GM23338 (cell line): ENCODE results near the gene HIP1. TPM values are rescaled to one million over a fixed set of nuclear protein-coding genes. Genes with fewer than 3 reads are reported as not detected.

Experiments
- ATAC-seq: fragments of 200-7000 bp; cut with Tn5 transposase; 3 replicates; pipeline ENCODE4 v1.9.1; 2020
- DNase-seq: peaks from one replicate; pipeline ENCODE4 v3.0.0-alpha.2; 2015; ENCODE audit warnings: low spot score
- H2AFZ ChIP-seq: fragments of 200-600 bp; sonication (generic); 2 replicates; pipeline ENCODE4 v1.8.0; 2016; ENCODE audit warnings: antibody characterized with exemption, mild to moderate bottlenecking, moderate library complexity
- H3F3A ChIP-seq: fragments of 200-600 bp; sonication (generic); replicated peaks from 2 replicates; pipeline ENCODE4 v1.8.0; 2017; ENCODE audit warnings: antibody characterized with exemption, mixed run types, low read depth
- H3K27ac ChIP-seq: fragments of 200-600 bp; sonication (generic); 2 replicates; pipeline ENCODE4 v1.6.1; 2016; ENCODE audit warnings: low read depth
- H3K27me3 ChIP-seq: fragments of 200-600 bp; sonication (generic); 2 replicates; pipeline ENCODE4 v1.8.0; 2016; ENCODE audit warnings: mild to moderate bottlenecking, mixed run types, moderate library complexity; ENCODE audit not compliant: insufficient read depth
- H3K36me3 ChIP-seq: fragments of 200-600 bp; sonication (generic); 2 replicates; pipeline ENCODE4 v1.8.0; 2016; ENCODE audit warnings: mild to moderate bottlenecking; ENCODE audit not compliant: insufficient read depth
- H3K4me1 ChIP-seq: fragments of 200-600 bp; sonication (generic); 2 replicates; pipeline ENCODE4 v1.8.0; 2016; ENCODE audit warnings: mild to moderate bottlenecking, moderate library complexity; ENCODE audit not compliant: insufficient read depth
- H3K4me2 ChIP-seq: fragments of 200-600 bp; sonication (generic); 2 replicates; pipeline ENCODE4 v1.7.1; 2017; ENCODE audit warnings: mixed run types
- H3K4me3 ChIP-seq: fragments of 200-600 bp; sonication (generic); 2 replicates; pipeline ENCODE4 v1.6.1; 2016; ENCODE audit warnings: mixed run types
- H3K79me2 ChIP-seq: fragments of 200-600 bp; sonication (generic); replicated peaks from 2 replicates; pipeline ENCODE4 v1.8.0; 2017; ENCODE audit warnings: mild to moderate bottlenecking; ENCODE audit not compliant: insufficient read depth
- H3K9me2 ChIP-seq: fragments of 200-600 bp; sonication (generic); 2 replicates; pipeline ENCODE4 v1.8.0; 2017; ENCODE audit not compliant: insufficient read depth
- H4K20me1 ChIP-seq: fragments of 200-600 bp; sonication (generic); replicated peaks from 2 replicates; pipeline ENCODE4 v1.8.0; 2017; ENCODE audit warnings: mild to moderate bottlenecking; ENCODE audit not compliant: insufficient read depth
- H3K27ac Mint-ChIP-seq: 2 replicates; pipeline ENCODE4 v1.8.0; 2020; ENCODE audit warnings: inconsistent platforms, mild to moderate bottlenecking, moderate library complexity, mixed read lengths
- H3K27me3 Mint-ChIP-seq: 3 replicates; pipeline ENCODE4 v1.8.0; 2022; ENCODE audit warnings: low read depth, mild to moderate bottlenecking, moderate library complexity, mixed read lengths, inconsistent platforms; ENCODE audit not compliant: insufficient read depth, poor library complexity
- H3K36me3 Mint-ChIP-seq: 3 replicates; pipeline ENCODE4 v1.8.0; 2021; ENCODE audit warnings: low read depth, mild to moderate bottlenecking, inconsistent platforms, moderate library complexity, mixed read lengths
- H3K4me1 Mint-ChIP-seq: 3 replicates; pipeline ENCODE4 v1.8.0; 2020; ENCODE audit warnings: mild to moderate bottlenecking, inconsistent platforms, mixed read lengths
- H3K4me3 Mint-ChIP-seq: 3 replicates; pipeline ENCODE4 v1.8.0; 2021; ENCODE audit warnings: moderate library complexity, mild to moderate bottlenecking, inconsistent platforms, mixed read lengths
- H3K9me3 Mint-ChIP-seq: 3 replicates; pipeline ENCODE4 v1.8.0; 2020; ENCODE audit warnings: moderate library complexity, mild to moderate bottlenecking, inconsistent platforms, mixed read lengths
- CREB1 ChIP-seq: fragments of 250-450 bp; sonication (Bioruptor Pico); IDR thresholded peaks from 2 replicates; pipeline ENCODE4 v1.5.0; 2020; ENCODE audit warnings: low read depth, mild to moderate bottlenecking, moderate library complexity
- CTCF ChIP-seq, 2 experiments: fragments of 200-600 bp in 1 of 2; sonication (generic) in 1 of 2; conservative IDR thresholded peaks; 2 replicates each; pipeline versions ENCODE4 v1.5.1 to v1.6.1; 2016 to 2017; ENCODE audit warnings: antibody characterized with exemption in 2 of 2, low read depth in 2 of 2, mild to moderate bottlenecking in 2 of 2, moderate library complexity in 1 of 2
- ETS1 ChIP-seq: IDR thresholded peaks from 2 replicates; pipeline ENCODE4 v1.6.1; 2016; ENCODE audit warnings: antibody characterized with exemption
- EZH2 ChIP-seq: fragments of 200-600 bp; sonication (generic); IDR thresholded peaks from one replicate; pipeline ENCODE4 v1.8.0; 2017; ENCODE audit warnings: antibody characterized with exemption, mild to moderate bottlenecking, low read depth; ENCODE audit not compliant: unreplicated experiment
- JUNB ChIP-seq: IDR thresholded peaks from one replicate; pipeline ENCODE4 v1.6.1; 2016; ENCODE audit warnings: antibody characterized with exemption; ENCODE audit not compliant: unreplicated experiment
- NANOG ChIP-seq: IDR thresholded peaks from 2 replicates; pipeline ENCODE4 v1.6.1; 2016; ENCODE audit warnings: antibody characterized with exemption, borderline replicate concordance
- POLR2AphosphoS5 ChIP-seq: IDR thresholded peaks from 2 replicates; pipeline ENCODE4 v1.6.1; 2016; ENCODE audit warnings: antibody characterized with exemption, low read depth
- REST ChIP-seq: IDR thresholded peaks from one replicate; pipeline ENCODE4 v1.6.1; 2018; ENCODE audit warnings: antibody characterized with exemption; ENCODE audit not compliant: unreplicated experiment
- STAT1 ChIP-seq: IDR thresholded peaks from one replicate; pipeline ENCODE4 v1.6.1; 2016; ENCODE audit warnings: antibody characterized with exemption; ENCODE audit not compliant: unreplicated experiment
- ZNF114 ChIP-seq: fragments of 250-450 bp; sonication (Bioruptor Pico); IDR thresholded peaks from 2 replicates; pipeline ENCODE4 v1.5.0; 2020; ENCODE audit warnings: mild to moderate bottlenecking, moderate library complexity
- ZNF331 ChIP-seq: fragments of 250-450 bp; sonication (Bioruptor Pico); IDR thresholded peaks from 2 replicates; pipeline ENCODE4 v1.5.0; 2020; ENCODE audit warnings: low read depth, mild to moderate bottlenecking, moderate library complexity
- polyA plus RNA-seq: library from polyadenylated mRNA; unstranded; fragments of >200 nt; fragmentation: Nextera tagmentation; extraction: Ambion mirVana; gene quantifications from 2 replicates; pipeline ENCODE4 v1.2.1, GENCODE V29; 2016
- total RNA-seq: library from RNA; depleted of rRNA; stranded (reverse); fragments of >200 nt; shearing (Covaris generic); gene quantifications from 2 replicates; pipeline ENCODE4 v1.2.3, GENCODE V29; 2014

HIP1 gene
- total and polyA plus RNA-seq, 2 experiments from 2014 or later = 24.9 to 80.8 TPM

GRCh38 chr7:75704928-75705327 is 33.8 kb downstream of the HIP1 start:
- no peak for TF ChIP-seq CREB1 (CRISPR knock-in tag)
- TF ChIP-seq REST = no peak
- no peak for TF ChIP-seq ETS1
- no peak for TF ChIP-seq ZNF331
- no peak for TF ChIP-seq CTCF (conservative IDR thresholded peaks at IDR 0.05; ENCODE audit: low read depth in 2 of 2)
- TF ChIP-seq NANOG = no peak
- TF ChIP-seq ZNF114 (CRISPR knock-in tag) = no peak
- TF ChIP-seq JUNB = no peak
- TF ChIP-seq POLR2AphosphoS5 = no peak
- Histone ChIP-seq H3K27ac (no peak overlapping the region), H3K36me3 (0 out of 2 replicates have a peak, but pooled peaks cover 3% of the 10 kb centered on the region), H3K9me2 (no peaks in the 10 kb centered on the region), H3K27me3 (no peaks in the 10 kb centered on the region), H2AFZ (no peak overlapping the region), H3F3A (no peaks in the 10 kb centered on the region), H3K79me2 (no peaks in the 10 kb centered on the region), H3K4me3 (no peak overlapping the region), H3K4me2 (no peak overlapping the region), H4K20me1 (no peaks in the 10 kb centered on the region), H3K4me1 (no peaks in the 10 kb centered on the region; the same call in 1 of the 2 replicates)
- Mint-ChIP-seq H3K36me3 (peaks cover 8% of the 10 kb centered on the region; the same call in 2 of the 3 replicates), H3K4me3 (no peak overlapping the region), H3K27me3 (peaks cover 2% of the 10 kb centered on the region), H3K9me3 (peaks cover 13% of the 10 kb centered on the region; the same call in 2 of the 3 replicates), H3K27ac (no peak overlapping the region), H3K4me1 (peaks cover 5% of the 10 kb centered on the region; the same call in 2 of the 3 replicates)
- no peak for ATAC-seq
- no peak for DNase-seq

- H3K36me3 ChIP-seq = no peaks in the 10 kb centered on the region
- H3K27ac ChIP-seq = 0 out of 2 replicates have a peak overlapping the region, but pooled peaks have one; percentile 17
- no peaks in the 10 kb centered on the region for H3F3A ChIP-seq
- Mint-ChIP-seq H3K9me3 (no peaks in the 10 kb centered on the region; the same call in 1 of the 3 replicates), H3K27ac (peak overlapping the region; percentile 68), H3K4me3 (no peak overlapping the region), H3K36me3 (no peaks in the 10 kb centered on the region), H3K27me3 (peaks cover 2% of the 10 kb centered on the region), H3K4me1 (peaks cover 5% of the 10 kb centered on the region; the same call in 2 of the 3 replicates)
- H3K79me2 ChIP-seq = no peaks in the 10 kb centered on the region
- H3K4me1 ChIP-seq = no peaks in the 10 kb centered on the region; the same call in 1 of the 2 replicates
- DNase-seq (peak; percentile 27), ATAC-seq (peak; percentile 61)
- H2AFZ ChIP-seq = no peak overlapping the region
- no peak overlapping the region for H3K4me3 ChIP-seq
- no peaks in the 10 kb centered on the region for H3K27me3 ChIP-seq
- no peaks in the 10 kb centered on the region for H4K20me1 ChIP-seq
- TF ChIP-seq NANOG (no peak), EZH2 (no peak), STAT1 (no peak), CREB1 (CRISPR knock-in tag) (no peak)
- no peak overlapping the region for H3K4me2 ChIP-seq
- no peaks in the 10 kb centered on the region for H3K9me2 ChIP-seq
Observed at GRCh38 chr7:75702515-75702914, 36.2 kb downstream of the HIP1 start.
